Measurements from ENCODE around the gene ALDH4A1. TPM values are rescaled to one million over a fixed set of nuclear protein-coding genes. Genes with fewer than 3 reads are reported as not detected.

ALDH4A1 gene, protein sequence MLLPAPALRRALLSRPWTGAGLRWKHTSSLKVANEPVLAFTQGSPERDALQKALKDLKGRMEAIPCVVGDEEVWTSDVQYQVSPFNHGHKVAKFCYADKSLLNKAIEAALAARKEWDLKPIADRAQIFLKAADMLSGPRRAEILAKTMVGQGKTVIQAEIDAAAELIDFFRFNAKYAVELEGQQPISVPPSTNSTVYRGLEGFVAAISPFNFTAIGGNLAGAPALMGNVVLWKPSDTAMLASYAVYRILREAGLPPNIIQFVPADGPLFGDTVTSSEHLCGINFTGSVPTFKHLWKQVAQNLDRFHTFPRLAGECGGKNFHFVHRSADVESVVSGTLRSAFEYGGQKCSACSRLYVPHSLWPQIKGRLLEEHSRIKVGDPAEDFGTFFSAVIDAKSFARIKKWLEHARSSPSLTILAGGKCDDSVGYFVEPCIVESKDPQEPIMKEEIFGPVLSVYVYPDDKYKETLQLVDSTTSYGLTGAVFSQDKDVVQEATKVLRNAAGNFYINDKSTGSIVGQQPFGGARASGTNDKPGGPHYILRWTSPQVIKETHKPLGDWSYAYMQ
- total RNA-seq (2021) = 31.0 to 37.5 TPM (median 36.2 TPM) in 3 replicates
- Bru-seq, nascent RNA = percentile 47 among the genes with signal in this experiment
- long read RNA-seq, experiment 1, transcript ALDH4A1-202 (15 exons, 3,363 nt) = major isoform, 79 of 140 reads
- long read RNA-seq, experiment 1, transcript ALDH4A1-206 (14 exons, 2,957 nt) = minor isoform, 7 of 140 reads
- long read RNA-seq, experiment 1, partial matches to known transcripts = 33 of 140 reads
- long read RNA-seq, experiment 1, other reads (novel, unspliced or antisense) = 19 of 140 reads
- long read RNA-seq, experiment 2, transcript ALDH4A1-202 (15 exons, 3,363 nt) = major isoform, 19 of 44 reads
- long read RNA-seq, experiment 2, partial matches to known transcripts = 15 of 44 reads
- long read RNA-seq, experiment 2, other reads (novel, unspliced or antisense) = 9 of 44 reads
- long read RNA-seq, experiment 3, partial matches to known transcripts = 1 of 4 reads
- long read RNA-seq, experiment 3, other reads (novel, unspliced or antisense) = 1 of 4 reads

DNA sequence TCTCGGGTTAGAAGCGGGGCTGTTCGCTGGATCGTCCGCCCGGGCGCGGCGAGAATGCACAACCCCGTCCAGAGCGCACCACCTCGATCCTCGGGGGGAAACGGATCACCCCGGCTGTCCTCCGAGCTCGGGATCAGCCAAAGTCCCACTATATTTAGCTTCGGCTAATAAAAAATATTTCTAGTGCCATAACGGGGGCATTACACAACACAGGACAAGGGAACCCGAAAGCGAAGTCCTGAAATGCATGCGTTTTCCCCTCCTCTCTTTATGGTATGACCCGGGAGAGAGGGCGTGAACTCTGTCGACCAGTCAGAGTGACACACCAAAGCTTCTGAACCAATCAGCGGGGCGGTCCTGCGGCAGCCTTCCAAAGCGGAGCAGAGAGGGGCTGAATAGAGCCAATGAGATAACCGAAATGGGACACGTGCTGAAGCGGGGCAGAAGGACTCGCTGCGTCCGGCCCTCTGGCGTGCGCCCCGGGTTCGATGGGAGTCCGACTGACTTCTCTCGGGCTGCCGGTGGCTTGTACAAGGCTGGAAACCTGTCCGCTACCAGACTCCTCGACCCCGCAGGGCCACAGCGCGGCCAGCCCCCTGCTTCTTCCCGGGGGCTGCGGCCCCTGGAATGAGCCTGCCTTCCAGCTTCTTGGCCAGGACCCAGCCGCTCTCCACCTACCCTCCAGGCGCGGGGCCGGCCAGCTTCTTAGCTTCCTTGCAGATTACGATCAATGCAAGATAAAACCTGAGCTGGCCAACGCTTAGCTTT lies at the start of gene ALDH4A1:
TSS of gene ALDH4A1 (minus strand) at position 33 of the 768 bp plus-strand sequence. CDS start at position 1, 32 bp downstream.
- peak within 1 kb of the TSS; percentile 98 for H3K4me3 Mint-ChIP-seq
- peaks cover 17% of the 10 kb centered on the region for H3K4me1 Mint-ChIP-seq
- ChIA-PET CTCF (interaction anchor here (0.6 to 4.2 kb wide), 9 partner anchors 11 to 305 kb away, joined by 3 to 70 read pairs (median 3); partner anchors contain the start of gene IFFO2), POLR2A (interaction anchor here (0.7 to 1.4 kb wide), 4 partner anchors 18 to 183 kb away, joined by 3 to 9 read pairs (median 6); partner anchors contain the start of gene IFFO2)
- H3K36me3 Mint-ChIP-seq = no peaks in the 10 kb centered on the region; the same call in 1 of the 2 replicates
- H3K9me3 Mint-ChIP-seq = no peaks in the 10 kb centered on the region
- ATAC-seq (peak; percentile 95), DNase-seq (ENCODE audit: low spot score) (peak; percentile 96)
- H3K27ac Mint-ChIP-seq = peak within 1 kb of the TSS; percentile 99
- H3K27me3 Mint-ChIP-seq (ENCODE audit: low read depth) = no peaks in the 10 kb centered on the region; the same call in none of the 2 replicates
- TF ChIP-seq ZNF416 (CRISPR knock-in tag; IDR thresholded peaks at IDR 0.05) = no peak
- no peak for TF ChIP-seq KAT7 (CRISPR knock-in tag; IDR thresholded peaks at IDR 0.05; ENCODE audit: borderline replicate concordance)
- TF ChIP-seq, protein P1, sequence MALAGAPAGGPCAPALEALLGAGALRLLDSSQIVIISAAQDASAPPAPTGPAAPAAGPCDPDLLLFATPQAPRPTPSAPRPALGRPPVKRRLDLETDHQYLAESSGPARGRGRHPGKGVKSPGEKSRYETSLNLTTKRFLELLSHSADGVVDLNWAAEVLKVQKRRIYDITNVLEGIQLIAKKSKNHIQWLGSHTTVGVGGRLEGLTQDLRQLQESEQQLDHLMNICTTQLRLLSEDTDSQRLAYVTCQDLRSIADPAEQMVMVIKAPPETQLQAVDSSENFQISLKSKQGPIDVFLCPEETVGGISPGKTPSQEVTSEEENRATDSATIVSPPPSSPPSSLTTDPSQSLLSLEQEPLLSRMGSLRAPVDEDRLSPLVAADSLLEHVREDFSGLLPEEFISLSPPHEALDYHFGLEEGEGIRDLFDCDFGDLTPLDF (CRISPR knock-in tag; IDR thresholded peaks at IDR 0.05) = no peak
- TF ChIP-seq ZNF423 (CRISPR knock-in tag; IDR thresholded peaks at IDR 0.05) = no peak
- no peak for TF ChIP-seq TEAD4 (CRISPR knock-in tag; IDR thresholded peaks at IDR 0.05)
- TF ChIP-seq IRF2 (CRISPR knock-in tag; IDR thresholded peaks at IDR 0.05; ENCODE audit: borderline replicate concordance, low read depth) = no peak
- TF ChIP-seq, protein P2, sequence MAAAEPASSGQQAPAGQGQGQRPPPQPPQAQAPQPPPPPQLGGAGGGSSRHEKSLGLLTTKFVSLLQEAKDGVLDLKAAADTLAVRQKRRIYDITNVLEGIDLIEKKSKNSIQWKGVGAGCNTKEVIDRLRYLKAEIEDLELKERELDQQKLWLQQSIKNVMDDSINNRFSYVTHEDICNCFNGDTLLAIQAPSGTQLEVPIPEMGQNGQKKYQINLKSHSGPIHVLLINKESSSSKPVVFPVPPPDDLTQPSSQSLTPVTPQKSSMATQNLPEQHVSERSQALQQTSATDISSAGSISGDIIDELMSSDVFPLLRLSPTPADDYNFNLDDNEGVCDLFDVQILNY (CRISPR knock-in tag; IDR thresholded peaks at IDR 0.05) = no peak
- TF ChIP-seq, protein P3, sequence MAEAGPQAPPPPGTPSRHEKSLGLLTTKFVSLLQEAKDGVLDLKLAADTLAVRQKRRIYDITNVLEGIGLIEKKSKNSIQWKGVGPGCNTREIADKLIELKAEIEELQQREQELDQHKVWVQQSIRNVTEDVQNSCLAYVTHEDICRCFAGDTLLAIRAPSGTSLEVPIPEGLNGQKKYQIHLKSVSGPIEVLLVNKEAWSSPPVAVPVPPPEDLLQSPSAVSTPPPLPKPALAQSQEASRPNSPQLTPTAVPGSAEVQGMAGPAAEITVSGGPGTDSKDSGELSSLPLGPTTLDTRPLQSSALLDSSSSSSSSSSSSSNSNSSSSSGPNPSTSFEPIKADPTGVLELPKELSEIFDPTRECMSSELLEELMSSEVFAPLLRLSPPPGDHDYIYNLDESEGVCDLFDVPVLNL (CRISPR knock-in tag; IDR thresholded peaks at IDR 0.05; ENCODE audit: borderline replicate concordance, low read depth) = no peak
- no peak for TF ChIP-seq TCF7 (CRISPR knock-in tag; IDR thresholded peaks at IDR 0.05; ENCODE audit: low read depth)
- TF ChIP-seq, protein P4, sequence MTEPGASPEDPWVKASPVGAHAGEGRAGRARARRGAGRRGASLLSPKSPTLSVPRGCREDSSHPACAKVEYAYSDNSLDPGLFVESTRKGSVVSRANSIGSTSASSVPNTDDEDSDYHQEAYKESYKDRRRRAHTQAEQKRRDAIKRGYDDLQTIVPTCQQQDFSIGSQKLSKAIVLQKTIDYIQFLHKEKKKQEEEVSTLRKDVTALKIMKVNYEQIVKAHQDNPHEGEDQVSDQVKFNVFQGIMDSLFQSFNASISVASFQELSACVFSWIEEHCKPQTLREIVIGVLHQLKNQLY (CRISPR knock-in tag; IDR thresholded peaks at IDR 0.05) = no peak
- peak; percentile 7; the same call in 1 of the 2 replicates for TF ChIP-seq SP1 (CRISPR knock-in tag; conservative IDR thresholded peaks at IDR 0.05)
- no peak for TF ChIP-seq ZNF671 (CRISPR knock-in tag; IDR thresholded peaks at IDR 0.05)
- TF ChIP-seq NR3C1 (CRISPR knock-in tag; conservative IDR thresholded peaks at IDR 0.05; ENCODE audit: low read depth) = no peak
- TF ChIP-seq, protein P5, sequence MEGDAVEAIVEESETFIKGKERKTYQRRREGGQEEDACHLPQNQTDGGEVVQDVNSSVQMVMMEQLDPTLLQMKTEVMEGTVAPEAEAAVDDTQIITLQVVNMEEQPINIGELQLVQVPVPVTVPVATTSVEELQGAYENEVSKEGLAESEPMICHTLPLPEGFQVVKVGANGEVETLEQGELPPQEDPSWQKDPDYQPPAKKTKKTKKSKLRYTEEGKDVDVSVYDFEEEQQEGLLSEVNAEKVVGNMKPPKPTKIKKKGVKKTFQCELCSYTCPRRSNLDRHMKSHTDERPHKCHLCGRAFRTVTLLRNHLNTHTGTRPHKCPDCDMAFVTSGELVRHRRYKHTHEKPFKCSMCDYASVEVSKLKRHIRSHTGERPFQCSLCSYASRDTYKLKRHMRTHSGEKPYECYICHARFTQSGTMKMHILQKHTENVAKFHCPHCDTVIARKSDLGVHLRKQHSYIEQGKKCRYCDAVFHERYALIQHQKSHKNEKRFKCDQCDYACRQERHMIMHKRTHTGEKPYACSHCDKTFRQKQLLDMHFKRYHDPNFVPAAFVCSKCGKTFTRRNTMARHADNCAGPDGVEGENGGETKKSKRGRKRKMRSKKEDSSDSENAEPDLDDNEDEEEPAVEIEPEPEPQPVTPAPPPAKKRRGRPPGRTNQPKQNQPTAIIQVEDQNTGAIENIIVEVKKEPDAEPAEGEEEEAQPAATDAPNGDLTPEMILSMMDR (IDR thresholded peaks at IDR 0.05) = no peak
- TF ChIP-seq JAZF1 (CRISPR knock-in tag; IDR thresholded peaks at IDR 0.05) = no peak
- TF ChIP-seq, protein P6, sequence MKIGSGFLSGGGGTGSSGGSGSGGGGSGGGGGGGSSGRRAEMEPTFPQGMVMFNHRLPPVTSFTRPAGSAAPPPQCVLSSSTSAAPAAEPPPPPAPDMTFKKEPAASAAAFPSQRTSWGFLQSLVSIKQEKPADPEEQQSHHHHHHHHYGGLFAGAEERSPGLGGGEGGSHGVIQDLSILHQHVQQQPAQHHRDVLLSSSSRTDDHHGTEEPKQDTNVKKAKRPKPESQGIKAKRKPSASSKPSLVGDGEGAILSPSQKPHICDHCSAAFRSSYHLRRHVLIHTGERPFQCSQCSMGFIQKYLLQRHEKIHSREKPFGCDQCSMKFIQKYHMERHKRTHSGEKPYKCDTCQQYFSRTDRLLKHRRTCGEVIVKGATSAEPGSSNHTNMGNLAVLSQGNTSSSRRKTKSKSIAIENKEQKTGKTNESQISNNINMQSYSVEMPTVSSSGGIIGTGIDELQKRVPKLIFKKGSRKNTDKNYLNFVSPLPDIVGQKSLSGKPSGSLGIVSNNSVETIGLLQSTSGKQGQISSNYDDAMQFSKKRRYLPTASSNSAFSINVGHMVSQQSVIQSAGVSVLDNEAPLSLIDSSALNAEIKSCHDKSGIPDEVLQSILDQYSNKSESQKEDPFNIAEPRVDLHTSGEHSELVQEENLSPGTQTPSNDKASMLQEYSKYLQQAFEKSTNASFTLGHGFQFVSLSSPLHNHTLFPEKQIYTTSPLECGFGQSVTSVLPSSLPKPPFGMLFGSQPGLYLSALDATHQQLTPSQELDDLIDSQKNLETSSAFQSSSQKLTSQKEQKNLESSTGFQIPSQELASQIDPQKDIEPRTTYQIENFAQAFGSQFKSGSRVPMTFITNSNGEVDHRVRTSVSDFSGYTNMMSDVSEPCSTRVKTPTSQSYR (CRISPR knock-in tag; IDR thresholded peaks at IDR 0.05) = no peak
- 0 out of 2 replicates have a peak, but pooled peaks have one; percentile 28 for TF ChIP-seq MYBL2 (CRISPR knock-in tag; IDR thresholded peaks at IDR 0.05)
- TF ChIP-seq, protein P7, sequence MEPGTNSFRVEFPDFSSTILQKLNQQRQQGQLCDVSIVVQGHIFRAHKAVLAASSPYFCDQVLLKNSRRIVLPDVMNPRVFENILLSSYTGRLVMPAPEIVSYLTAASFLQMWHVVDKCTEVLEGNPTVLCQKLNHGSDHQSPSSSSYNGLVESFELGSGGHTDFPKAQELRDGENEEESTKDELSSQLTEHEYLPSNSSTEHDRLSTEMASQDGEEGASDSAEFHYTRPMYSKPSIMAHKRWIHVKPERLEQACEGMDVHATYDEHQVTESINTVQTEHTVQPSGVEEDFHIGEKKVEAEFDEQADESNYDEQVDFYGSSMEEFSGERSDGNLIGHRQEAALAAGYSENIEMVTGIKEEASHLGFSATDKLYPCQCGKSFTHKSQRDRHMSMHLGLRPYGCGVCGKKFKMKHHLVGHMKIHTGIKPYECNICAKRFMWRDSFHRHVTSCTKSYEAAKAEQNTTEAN (CRISPR knock-in tag; IDR thresholded peaks at IDR 0.05) = no peak
- TF ChIP-seq MXD4 (CRISPR knock-in tag; IDR thresholded peaks at IDR 0.05; ENCODE audit: borderline replicate concordance) = no peak
- TF ChIP-seq, protein P8, sequence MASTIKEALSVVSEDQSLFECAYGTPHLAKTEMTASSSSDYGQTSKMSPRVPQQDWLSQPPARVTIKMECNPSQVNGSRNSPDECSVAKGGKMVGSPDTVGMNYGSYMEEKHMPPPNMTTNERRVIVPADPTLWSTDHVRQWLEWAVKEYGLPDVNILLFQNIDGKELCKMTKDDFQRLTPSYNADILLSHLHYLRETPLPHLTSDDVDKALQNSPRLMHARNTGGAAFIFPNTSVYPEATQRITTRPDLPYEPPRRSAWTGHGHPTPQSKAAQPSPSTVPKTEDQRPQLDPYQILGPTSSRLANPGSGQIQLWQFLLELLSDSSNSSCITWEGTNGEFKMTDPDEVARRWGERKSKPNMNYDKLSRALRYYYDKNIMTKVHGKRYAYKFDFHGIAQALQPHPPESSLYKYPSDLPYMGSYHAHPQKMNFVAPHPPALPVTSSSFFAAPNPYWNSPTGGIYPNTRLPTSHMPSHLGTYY (CRISPR knock-in tag; IDR thresholded peaks at IDR 0.05) = no peak
- no peak for TF ChIP-seq GRHL2 (CRISPR knock-in tag; IDR thresholded peaks at IDR 0.05; ENCODE audit: insufficient replicate concordance, severe bottlenecking)
